ENCODE measurements around the gene APBB2.

GRCh38 chr4:40782876-40783275 lies 431.5 kb downstream of the APBB2 start:
- no peak for TF ChIP-seq POLR2A (IDR thresholded peaks at IDR 0.05)
- no peak for TF ChIP-seq CTCF (IDR thresholded peaks at IDR 0.05)
